ENCODE data around the gene BCR. TPM values are rescaled to one million over a fixed set of nuclear protein-coding genes. Genes with fewer than 3 reads are reported as not detected.

BCR gene
- total and polyA plus RNA-seq, 2 of the 4 experiments (the other 2 are of a cell fraction), result 28.9 to 44.6 TPM

DNA sequence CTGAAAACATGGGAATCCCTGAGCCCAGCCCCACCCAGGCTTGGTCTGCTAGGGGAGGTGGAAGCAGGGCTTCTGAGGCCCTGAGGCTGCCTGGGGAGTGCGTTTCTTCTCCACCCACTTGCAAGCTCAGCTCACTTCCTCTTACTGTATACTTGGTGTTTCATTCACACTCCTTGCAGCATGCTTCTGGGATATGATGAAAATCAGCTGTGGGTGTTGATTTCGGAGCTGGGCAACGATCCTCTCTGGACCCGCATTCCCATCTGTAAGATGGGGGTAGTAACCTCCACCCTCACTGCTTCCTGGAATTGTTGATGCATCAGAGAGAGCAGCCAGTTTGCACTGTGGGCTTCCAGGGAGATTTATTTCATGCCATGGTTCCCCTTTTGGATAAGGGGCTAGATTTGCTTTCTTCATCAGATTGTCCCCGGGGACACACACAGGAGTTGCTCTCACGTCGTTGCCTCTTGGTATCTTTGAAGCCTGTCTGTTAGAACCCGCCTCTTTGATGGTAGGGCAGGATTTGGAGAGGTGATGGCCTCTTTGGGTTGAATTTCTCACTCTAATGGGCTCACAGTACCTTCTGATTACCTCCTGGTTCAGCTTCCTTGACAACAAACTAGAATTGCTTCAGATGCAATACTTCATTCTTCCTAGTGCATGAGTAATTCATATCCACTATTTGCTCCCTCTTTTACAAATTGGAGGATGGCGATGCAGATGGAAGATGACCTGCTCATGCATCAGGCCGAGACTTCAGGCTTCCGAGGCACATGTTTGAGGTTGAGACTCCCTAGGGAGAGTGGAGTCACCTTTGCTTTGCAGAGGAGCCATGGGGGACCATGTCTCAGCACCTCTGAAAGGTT, 40.4 kb downstream of the BCR start (continued):
- TF ChIP-seq MAZ (IDR thresholded peaks at IDR 0.05; ENCODE audit: borderline replicate concordance, low read depth, low read length) (no peak), MAFK (IDR thresholded peaks at IDR 0.05; ENCODE audit: low read depth, low read length) (no peak)

DNA sequence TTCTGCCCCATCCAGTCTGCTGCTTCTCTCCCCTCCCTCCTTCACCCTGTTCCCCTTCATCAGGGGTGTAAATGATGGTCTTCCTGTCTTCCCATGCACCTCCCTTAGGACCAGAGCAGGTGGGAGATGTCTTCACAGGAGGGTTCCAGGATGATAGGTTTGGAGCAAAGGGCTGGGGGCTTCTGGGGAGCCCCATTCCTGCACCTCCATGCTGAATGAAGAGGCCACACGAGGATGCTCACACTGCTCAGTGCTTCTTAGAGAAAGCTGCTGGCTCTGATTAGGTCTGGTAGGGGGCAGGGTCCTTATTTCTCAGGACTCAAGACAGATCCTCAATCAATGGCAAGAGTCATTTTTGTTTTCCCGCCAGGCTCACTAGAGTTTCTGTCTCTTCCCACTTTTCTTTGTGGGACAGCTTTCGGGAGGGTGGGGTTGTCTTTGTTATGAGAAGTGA, 41.1 kb downstream of the BCR start:
- ATAC-seq (ENCODE audit: low read depth) (no peak), DNase-seq (no peak)
- Histone ChIP-seq H4K20me1 (ENCODE audit: insufficient read depth, low read length) (peaks cover 51% of the 10 kb centered on the region), H3K14ac (replicated peaks; ENCODE audit: low read depth, low read length) (no peak overlapping the region), H2AFZ (replicated peaks; ENCODE audit: low read length, poor library complexity) (no peak overlapping the region), H3K27ac (ENCODE audit: insufficient read depth, low read length) (no peak overlapping the region), H3K56ac (ENCODE audit: extremely low read depth, insufficient read depth, low read length) (no peak overlapping the region), H4K8ac (ENCODE audit: low read depth in 2 of 2, low read length in 2 of 2) (no peak overlapping the region), H2BK15ac (ENCODE audit: low read depth, low read length) (no peak overlapping the region), H2AK5ac (ENCODE audit: low read depth, low read length) (no peak overlapping the region), H3K9ac (ENCODE audit: low read depth, low read length) (no peak overlapping the region), H3K4me2 (ENCODE audit: low read depth, low read length) (no peak overlapping the region), H3K9me1 (ENCODE audit: insufficient read depth, low read length) (peaks cover 56% of the 10 kb centered on the region), H4K5ac (ENCODE audit: low read depth, low read length) (no peak overlapping the region), H2BK20ac (ENCODE audit: low read depth, low read length) (no peak overlapping the region), H3K9me3 (ENCODE audit: control insufficient read depth, insufficient read depth, low read length) (no peaks in the 10 kb centered on the region), H3K4ac (ENCODE audit: low read depth, low read length) (peak overlapping the region; percentile 34; the same call in 1 of the 2 replicates), H4K91ac (ENCODE audit: insufficient read depth, low read depth, low read length) (no peak overlapping the region), H2BK120ac (ENCODE audit: low read depth, low read length) (no peak overlapping the region), H2AK9ac (replicated peaks; ENCODE audit: low read depth, low read length, poor library complexity) (no peak overlapping the region), H3K27me3 (ENCODE audit: control insufficient read depth, insufficient read depth, low read length) (no peaks in the 10 kb centered on the region), H3K36me3 (ENCODE audit: control insufficient read depth, insufficient read depth, low read length) (no peaks in the 10 kb centered on the region), H2BK5ac (ENCODE audit: low read depth, low read length, poor library complexity, severe bottlenecking) (no peak overlapping the region), H3K79me1 (ENCODE audit: low read depth in 1 of 2, low read length in 2 of 2) (peaks cover 41 to 93% of the 10 kb centered on the region in 2 experiments), H3K4me3 (ENCODE audit: insufficient read depth, low read depth, low read length) (no peak overlapping the region), H3K18ac (ENCODE audit: low read depth, low read length) (no peak overlapping the region), H3K4me1 (ENCODE audit: control insufficient read depth, insufficient read depth, low read length) (peaks cover 43% of the 10 kb centered on the region), H3K23ac (ENCODE audit: low read depth, low read length) (peak overlapping the region; percentile 16; the same call in 1 of the 2 replicates)
- CTCF ChIA-PET, result no interaction called here
- no CpG with 5 or more reads among the region's 3 CpGs for WGBS, 2 experiments (ENCODE audit: extremely low coverage in 2 of 2, insufficient read length in 1 of 2)
- POLR2A ChIA-PET (ENCODE audit: unreplicated experiment), result no interaction called here
- dilution Hi-C loops (cut with HindIII; ENCODE audit: low sequenced_read_pairs, unreplicated experiment) (no loop called here), intact Hi-C loops (cut with micrococcal nuclease) (no loop called here), in situ Hi-C loops (cut with MboI; ENCODE audit: low sequenced_read_pairs) (no loop called here)
- BruUV-seq (replicated peaks), result no TSS peak
- TF ChIP-seq, protein P1, sequence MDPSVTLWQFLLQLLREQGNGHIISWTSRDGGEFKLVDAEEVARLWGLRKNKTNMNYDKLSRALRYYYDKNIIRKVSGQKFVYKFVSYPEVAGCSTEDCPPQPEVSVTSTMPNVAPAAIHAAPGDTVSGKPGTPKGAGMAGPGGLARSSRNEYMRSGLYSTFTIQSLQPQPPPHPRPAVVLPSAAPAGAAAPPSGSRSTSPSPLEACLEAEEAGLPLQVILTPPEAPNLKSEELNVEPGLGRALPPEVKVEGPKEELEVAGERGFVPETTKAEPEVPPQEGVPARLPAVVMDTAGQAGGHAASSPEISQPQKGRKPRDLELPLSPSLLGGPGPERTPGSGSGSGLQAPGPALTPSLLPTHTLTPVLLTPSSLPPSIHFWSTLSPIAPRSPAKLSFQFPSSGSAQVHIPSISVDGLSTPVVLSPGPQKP (IDR thresholded peaks at IDR 0.05; ENCODE audit: borderline replicate concordance, low read depth, low read length), result no peak
- TF ChIP-seq RAD21 (IDR thresholded peaks at IDR 0.05; ENCODE audit: low read length) (no peak), MXI1 (IDR thresholded peaks at IDR 0.05; ENCODE audit: borderline replicate concordance, low read depth, low read length) (no peak), POLR2A (IDR thresholded peaks at IDR 0.05; ENCODE audit: low read depth, low read length) (no peak), CHD1 (IDR thresholded peaks at IDR 0.05; ENCODE audit: low read depth, low read length) (no peak), CEBPB (IDR thresholded peaks at IDR 0.05; ENCODE audit: low read depth, low read length) (no peak), BHLHE40 (IDR thresholded peaks at IDR 0.05; ENCODE audit: low read depth, low read length) (no peak), MAFK (IDR thresholded peaks at IDR 0.05; ENCODE audit: low read depth, low read length) (no peak), RFX5 (IDR thresholded peaks at IDR 0.05; ENCODE audit: low read depth, low read length) (no peak), MAZ (IDR thresholded peaks at IDR 0.05; ENCODE audit: borderline replicate concordance, low read depth, low read length) (no peak), RCOR1 (IDR thresholded peaks at IDR 0.05; ENCODE audit: insufficient replicate concordance, low read length) (no peak)
- TF ChIP-seq, protein P2, sequence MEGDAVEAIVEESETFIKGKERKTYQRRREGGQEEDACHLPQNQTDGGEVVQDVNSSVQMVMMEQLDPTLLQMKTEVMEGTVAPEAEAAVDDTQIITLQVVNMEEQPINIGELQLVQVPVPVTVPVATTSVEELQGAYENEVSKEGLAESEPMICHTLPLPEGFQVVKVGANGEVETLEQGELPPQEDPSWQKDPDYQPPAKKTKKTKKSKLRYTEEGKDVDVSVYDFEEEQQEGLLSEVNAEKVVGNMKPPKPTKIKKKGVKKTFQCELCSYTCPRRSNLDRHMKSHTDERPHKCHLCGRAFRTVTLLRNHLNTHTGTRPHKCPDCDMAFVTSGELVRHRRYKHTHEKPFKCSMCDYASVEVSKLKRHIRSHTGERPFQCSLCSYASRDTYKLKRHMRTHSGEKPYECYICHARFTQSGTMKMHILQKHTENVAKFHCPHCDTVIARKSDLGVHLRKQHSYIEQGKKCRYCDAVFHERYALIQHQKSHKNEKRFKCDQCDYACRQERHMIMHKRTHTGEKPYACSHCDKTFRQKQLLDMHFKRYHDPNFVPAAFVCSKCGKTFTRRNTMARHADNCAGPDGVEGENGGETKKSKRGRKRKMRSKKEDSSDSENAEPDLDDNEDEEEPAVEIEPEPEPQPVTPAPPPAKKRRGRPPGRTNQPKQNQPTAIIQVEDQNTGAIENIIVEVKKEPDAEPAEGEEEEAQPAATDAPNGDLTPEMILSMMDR (conservative IDR thresholded peaks at IDR 0.05; ENCODE audit: low read depth, low read length), result no peak

Measured in IMR-90 (cell line).